GM19397 (cell line): ENCODE measurements around the gene URB2.

Source experiments
- ATAC-seq: cut with Tn5 transposase; IDR thresholded peaks from one replicate; pipeline ENCODE4 v1.9.1; 2021; ENCODE audit warnings: mild to moderate bottlenecking, moderate library complexity; ENCODE audit not compliant: unreplicated experiment

The URB2 gene

GRCh38 chr1:229643996-229644745 is 18.1 kb downstream of the URB2 start:
- peak; percentile 58 for ATAC-seq

- ATAC-seq, result no peak
These were observed 19.4 kb downstream of the URB2 start for GRCh38 chr1:229645324-229645993.

- ATAC-seq, result no peak
These were observed 22.4 kb downstream of the URB2 start for GRCh38 chr1:229648406-229648805.

GRCh38 chr1:229650045-229650444 is 24.0 kb downstream of the URB2 start:
- no peak for ATAC-seq

GRCh38 chr1:229651546-229651945 is 25.5 kb downstream of the URB2 start:
- ATAC-seq, result no peak

GRCh38 chr1:229653420-229653819 is 27.4 kb downstream of the URB2 start:
- no peak for ATAC-seq

- ATAC-seq, result no peak
These were observed 29.7 kb downstream of the URB2 start for GRCh38 chr1:229655781-229656180.

GRCh38 chr1:229657993-229658755 is 32.1 kb downstream of the URB2 start:
- ATAC-seq, result no peak

- ATAC-seq, result peak; percentile 62
These were observed 35.2 kb downstream of the URB2 start for GRCh38 chr1:229661022-229661877.

- ATAC-seq, result no peak
These were observed 35.9 kb downstream of the URB2 start for GRCh38 chr1:229661897-229662296.

GRCh38 chr1:229664133-229664689 is 38.2 kb downstream of the URB2 start:
- ATAC-seq, result no peak

- ATAC-seq, result no peak
These were observed 40.0 kb downstream of the URB2 start for GRCh38 chr1:229665912-229666558.

- ATAC-seq, result no peak
These were observed 40.5 kb downstream of the URB2 start for GRCh38 chr1:229666585-229666984.

- ATAC-seq, result no peak
These were observed 43.3 kb downstream of the URB2 start for GRCh38 chr1:229669333-229669732.

- ATAC-seq, result no peak
These were observed 45.3 kb downstream of the URB2 start for GRCh38 chr1:229671310-229671709.

- no peak for ATAC-seq
These were observed 46.2 kb downstream of the URB2 start for GRCh38 chr1:229672246-229672645.

- no peak for ATAC-seq
These were observed 48.0 kb downstream of the URB2 start for GRCh38 chr1:229674042-229674441.

GRCh38 chr1:229675396-229675795 is 49.3 kb downstream of the URB2 start:
- ATAC-seq, result no peak

GRCh38 chr1:229685149-229685548 is 59.1 kb downstream of the URB2 start:
- ATAC-seq, result no peak

GRCh38 chr1:229689273-229689672 is 63.2 kb downstream of the URB2 start:
- ATAC-seq, result no peak
